Fibroblast of villous mesenchyme (primary cell): ENCODE measurements around the gene EZH1. TPM values are rescaled to one million over a fixed set of nuclear protein-coding genes. Genes with fewer than 3 reads are reported as not detected.

Experiments
- DNase-seq: peaks from one replicate; pipeline ENCODE4 v3.0.0-alpha.2; 2010; ENCODE audit warnings: low read depth
- H3K4me3 ChIP-seq: 2 replicates; pipeline ENCODE4 v1.5.1; 2011; ENCODE audit warnings: low read depth, mild to moderate bottlenecking, low read length
- CTCF ChIP-seq: IDR thresholded peaks from 2 replicates; pipeline ENCODE4 v1.5.1; 2012; ENCODE audit warnings: low read depth, mild to moderate bottlenecking, low read length; ENCODE audit not compliant: insufficient read depth
- total RNA-seq: library from RNA; depleted of rRNA; stranded (reverse); fragments of >200 nt; gene quantifications from 2 replicates; pipeline ENCODE4 v1.2.3, GENCODE V29; 2012

Gene EZH1
- total RNA-seq = 16.8 and 22.0 TPM in 2 replicates

DNA sequence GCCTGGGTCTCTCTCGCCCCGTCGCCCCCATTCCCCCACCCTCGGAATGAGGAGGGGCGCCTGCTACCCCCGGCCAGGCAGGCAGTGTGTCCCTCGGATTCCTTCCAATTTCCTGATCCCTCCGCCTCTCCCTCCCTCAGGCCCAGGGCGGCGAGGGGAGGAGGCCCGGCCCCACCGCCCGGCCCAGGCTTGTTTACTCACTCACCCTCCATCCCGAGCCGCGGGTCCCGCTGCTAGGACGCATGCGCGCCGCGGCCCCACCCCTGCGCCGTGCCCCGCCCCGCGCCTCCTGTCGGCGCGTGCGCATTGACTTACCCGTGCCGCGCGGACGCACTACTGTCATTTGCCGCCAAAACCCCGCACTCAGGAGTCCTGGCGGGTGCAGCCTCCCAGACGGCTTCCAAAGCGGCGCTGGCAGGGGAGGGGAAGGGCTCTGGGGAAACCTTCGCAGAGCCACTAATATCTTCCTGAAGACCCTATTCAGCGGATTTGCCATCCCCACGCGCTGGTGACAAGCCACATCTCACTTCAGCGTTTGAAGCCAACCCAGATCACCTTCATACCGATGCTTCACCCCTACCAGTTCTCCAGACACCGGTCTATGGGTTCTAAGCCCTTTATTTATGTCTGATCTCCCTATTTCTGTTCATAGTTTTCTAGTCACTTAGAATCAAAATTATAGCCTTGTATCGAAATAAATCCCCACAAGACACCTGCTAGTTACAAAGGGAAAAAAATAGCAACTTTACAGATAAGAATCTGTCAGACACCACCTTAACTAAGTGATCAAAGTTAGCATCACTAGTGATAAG lies at the start of gene EZH1:
Gene EZH1 (minus strand): TSS at position 235 of the 812 bp plus-strand sequence. CDS start 16,099 bp downstream, outside the sequence.
- peak within 1 kb of the TSS; percentile 86 for H3K4me3 ChIP-seq
- peak; percentile 89 for DNase-seq
- no peak for TF ChIP-seq CTCF

DNA sequence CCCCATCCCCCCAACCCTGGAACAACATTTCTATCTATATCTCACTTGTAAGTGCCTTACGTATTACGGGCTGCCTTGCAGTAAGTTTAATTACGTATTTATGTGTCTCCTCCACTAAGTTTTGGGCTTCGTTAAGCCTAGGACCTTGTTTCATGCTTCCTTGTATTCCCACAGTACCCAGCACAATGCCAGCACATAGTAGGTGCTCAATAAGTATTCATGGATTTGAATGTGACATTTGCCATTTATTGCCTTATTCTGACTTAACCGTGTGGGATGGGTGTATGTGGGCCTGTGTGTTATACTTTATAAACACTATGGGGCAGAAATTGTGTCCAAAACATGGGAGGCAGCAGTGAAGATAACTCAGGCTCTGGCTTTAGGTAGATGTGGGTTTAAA lies 47.7 kb upstream of the EZH1 start:
- H3K4me3 ChIP-seq = no peak overlapping the region
- no peak for DNase-seq
- no peak for TF ChIP-seq CTCF

DNA sequence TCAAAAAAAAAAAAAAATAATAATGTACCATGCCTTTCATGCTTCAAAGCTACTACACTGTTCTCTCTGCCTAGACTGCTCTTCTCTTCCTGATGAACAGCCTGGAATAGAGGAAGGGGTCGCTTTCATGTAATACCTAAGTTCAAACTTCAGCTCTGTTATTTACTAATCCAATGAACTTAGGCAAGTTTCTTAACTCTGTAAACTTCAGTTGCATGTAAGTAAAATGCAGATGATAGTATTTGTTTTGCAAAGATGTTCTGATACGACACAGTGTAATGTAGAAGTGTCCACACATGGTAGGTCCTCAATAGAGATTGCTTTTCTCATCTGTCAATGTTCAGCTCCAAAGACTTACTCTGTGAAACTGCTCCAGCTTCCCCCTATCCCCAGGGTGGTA lies 47.1 kb upstream of the EZH1 start:
- TF ChIP-seq CTCF = no peak
- H3K4me3 ChIP-seq = no peak overlapping the region
- no peak for DNase-seq

DNA sequence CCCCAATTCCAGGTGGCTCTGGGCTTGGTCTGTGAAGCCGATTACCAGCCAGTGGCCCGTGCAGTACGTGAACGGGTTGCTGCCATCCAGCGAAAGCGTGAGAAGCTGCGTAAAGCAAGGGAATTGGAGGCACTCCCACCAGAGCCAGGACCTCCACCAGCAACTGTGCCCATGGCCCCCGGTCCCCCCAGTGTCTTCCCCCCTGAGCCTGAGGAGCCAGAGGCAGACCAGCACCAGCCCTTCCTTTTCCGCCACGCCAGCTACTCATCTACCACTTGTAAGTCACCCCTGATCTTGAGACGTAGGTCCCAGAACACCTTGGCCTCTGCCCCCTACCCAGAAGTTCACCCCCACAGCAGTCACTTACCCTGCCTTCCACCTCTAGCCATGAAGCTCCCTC lies 42.4 kb upstream of the EZH1 start:
- no peak for DNase-seq
- no peak overlapping the region for H3K4me3 ChIP-seq
- TF ChIP-seq CTCF = no peak

GRCh38 chr17:42784811-42785592 lies 40.2 kb upstream of the EZH1 start:
- TF ChIP-seq CTCF = no peak
- DNase-seq = no peak

DNA sequence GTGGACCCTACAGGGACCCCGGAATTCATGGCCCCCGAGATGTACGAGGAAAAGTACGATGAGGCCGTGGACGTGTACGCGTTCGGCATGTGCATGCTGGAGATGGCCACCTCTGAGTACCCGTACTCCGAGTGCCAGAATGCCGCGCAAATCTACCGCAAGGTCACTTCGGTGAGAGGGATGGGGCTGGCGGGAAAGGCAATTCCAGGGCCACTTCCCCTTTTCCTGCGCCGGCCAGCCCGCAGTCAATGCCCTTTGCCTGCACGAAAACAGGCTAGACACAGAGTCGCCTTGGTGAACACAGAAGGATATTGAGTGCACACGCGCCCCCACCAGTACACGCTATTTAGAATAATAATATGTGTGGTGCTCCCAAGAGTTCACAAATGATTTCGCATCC lies 39.6 kb upstream of the EZH1 start:
- no peak for TF ChIP-seq CTCF
- no peak overlapping the region for H3K4me3 ChIP-seq
- DNase-seq = no peak

More at GRCh38 chr17:42784811-42785592, 40.2 kb upstream of the EZH1 start:
- no peak overlapping the region for H3K4me3 ChIP-seq
